PFSK-1 (cell line): ENCODE results near the gene RIMOC1.

ENCODE experiments used
- FOXP2 ChIP-seq: optimal IDR thresholded peaks from 2 replicates; pipeline ENCODE3; 2011; ENCODE audit warnings: borderline replicate concordance, control low read depth, inconsistent platforms; ENCODE audit not compliant: insufficient read depth; ENCODE audit errors: extremely low read length, extremely low read depth
- POLR2AphosphoS5 ChIP-seq: IDR thresholded peaks from 2 replicates; pipeline ENCODE4 v1.6.1; 2012; ENCODE audit warnings: low read depth, mild to moderate bottlenecking, control low read depth, low read length, moderate library complexity
- SIN3A ChIP-seq: IDR thresholded peaks from 2 replicates; pipeline ENCODE4 v1.6.1; 2012; ENCODE audit warnings: mild to moderate bottlenecking, low read length, moderate library complexity, borderline replicate concordance; ENCODE audit not compliant: insufficient read depth
- TAF1 ChIP-seq: IDR thresholded peaks from 2 replicates; pipeline ENCODE4 v1.6.1; 2012; ENCODE audit warnings: low read length, control low read depth, borderline replicate concordance; ENCODE audit not compliant: insufficient read depth
- TF ChIP-seq, protein P1 (sequence below), 2 experiments: IDR thresholded peaks; 2 replicates each; pipeline versions ENCODE4 v1.6.1 to v1.8.0; 2011 to 2012; ENCODE audit warnings: low read depth in 2 of 2, low read length in 2 of 2, control low read depth in 1 of 2, inconsistent platforms in 1 of 2, mild to moderate bottlenecking in 1 of 2, moderate library complexity in 1 of 2; ENCODE audit not compliant: insufficient read depth in 1 of 2

The RIMOC1 gene

DNA sequence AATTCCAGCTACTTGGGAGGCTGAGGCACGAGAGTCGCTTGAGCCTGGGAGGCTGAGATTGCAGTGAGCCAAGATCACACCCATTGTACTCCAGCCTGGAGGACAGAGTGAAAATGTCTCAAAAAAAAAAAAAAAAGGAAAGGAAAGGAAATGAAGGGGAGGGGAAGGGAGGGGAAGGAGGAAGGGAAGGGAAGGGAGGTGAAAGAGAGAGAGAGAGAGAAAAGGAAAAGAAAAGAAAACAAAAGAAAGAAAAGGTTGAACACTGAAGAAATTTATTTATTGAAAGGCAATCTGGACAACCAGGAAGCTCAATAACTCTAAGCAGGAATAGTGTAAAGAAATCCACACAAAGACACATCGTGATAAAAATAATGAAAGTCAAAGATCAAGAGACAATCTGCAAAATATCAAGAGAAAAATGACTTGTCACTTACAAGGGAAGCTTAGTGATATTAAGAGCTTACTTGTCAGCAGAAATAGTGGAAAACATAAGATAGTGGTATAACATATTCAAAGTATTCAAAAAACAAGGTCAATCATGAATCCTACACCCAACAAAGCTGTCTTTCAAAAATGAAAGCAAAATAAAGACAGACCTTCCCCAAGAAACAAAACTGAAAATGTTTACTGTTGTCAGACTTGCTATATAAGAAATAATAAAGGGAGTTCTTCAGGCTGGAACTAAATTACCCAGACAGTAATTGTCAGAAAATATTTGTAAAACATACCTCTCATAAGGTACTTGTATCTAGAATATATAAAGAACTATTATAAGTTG lies 10.9 kb upstream of the RIMOC1 start:
- TF ChIP-seq POLR2AphosphoS5, result no peak
- TF ChIP-seq, protein P1, sequence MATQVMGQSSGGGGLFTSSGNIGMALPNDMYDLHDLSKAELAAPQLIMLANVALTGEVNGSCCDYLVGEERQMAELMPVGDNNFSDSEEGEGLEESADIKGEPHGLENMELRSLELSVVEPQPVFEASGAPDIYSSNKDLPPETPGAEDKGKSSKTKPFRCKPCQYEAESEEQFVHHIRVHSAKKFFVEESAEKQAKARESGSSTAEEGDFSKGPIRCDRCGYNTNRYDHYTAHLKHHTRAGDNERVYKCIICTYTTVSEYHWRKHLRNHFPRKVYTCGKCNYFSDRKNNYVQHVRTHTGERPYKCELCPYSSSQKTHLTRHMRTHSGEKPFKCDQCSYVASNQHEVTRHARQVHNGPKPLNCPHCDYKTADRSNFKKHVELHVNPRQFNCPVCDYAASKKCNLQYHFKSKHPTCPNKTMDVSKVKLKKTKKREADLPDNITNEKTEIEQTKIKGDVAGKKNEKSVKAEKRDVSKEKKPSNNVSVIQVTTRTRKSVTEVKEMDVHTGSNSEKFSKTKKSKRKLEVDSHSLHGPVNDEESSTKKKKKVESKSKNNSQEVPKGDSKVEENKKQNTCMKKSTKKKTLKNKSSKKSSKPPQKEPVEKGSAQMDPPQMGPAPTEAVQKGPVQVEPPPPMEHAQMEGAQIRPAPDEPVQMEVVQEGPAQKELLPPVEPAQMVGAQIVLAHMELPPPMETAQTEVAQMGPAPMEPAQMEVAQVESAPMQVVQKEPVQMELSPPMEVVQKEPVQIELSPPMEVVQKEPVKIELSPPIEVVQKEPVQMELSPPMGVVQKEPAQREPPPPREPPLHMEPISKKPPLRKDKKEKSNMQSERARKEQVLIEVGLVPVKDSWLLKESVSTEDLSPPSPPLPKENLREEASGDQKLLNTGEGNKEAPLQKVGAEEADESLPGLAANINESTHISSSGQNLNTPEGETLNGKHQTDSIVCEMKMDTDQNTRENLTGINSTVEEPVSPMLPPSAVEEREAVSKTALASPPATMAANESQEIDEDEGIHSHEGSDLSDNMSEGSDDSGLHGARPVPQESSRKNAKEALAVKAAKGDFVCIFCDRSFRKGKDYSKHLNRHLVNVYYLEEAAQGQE (IDR thresholded peaks at IDR 0.05; ENCODE audit: insufficient read depth in 1 of 2, low read depth in 2 of 2, low read length in 2 of 2), result no peak
- no peak for TF ChIP-seq FOXP2
- TF ChIP-seq TAF1, result no peak
- no peak for TF ChIP-seq SIN3A

DNA sequence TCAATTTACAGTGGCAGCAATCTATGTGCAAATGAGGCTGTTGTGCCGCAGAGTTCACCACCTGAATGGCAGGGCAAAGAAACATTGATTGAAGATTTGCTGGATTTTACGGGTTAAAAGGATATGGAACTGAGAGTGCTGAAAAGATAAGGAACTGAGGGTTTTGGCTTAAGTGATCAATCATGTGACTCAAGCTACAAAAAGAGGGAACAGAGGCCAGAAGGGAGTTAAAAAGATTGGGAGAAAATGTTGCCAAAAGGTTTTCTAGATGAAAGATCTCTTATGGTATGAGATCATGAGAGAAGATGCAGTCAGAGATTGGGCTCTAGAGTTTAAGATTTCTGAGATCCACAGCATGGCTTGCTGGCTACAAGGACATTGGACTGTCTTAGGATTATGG lies 7.9 kb upstream of the RIMOC1 start:
- TF ChIP-seq TAF1 (no peak), SIN3A (no peak), POLR2AphosphoS5 (no peak), FOXP2 (no peak)
- TF ChIP-seq, protein P1 (IDR thresholded peaks at IDR 0.05; ENCODE audit: insufficient read depth in 1 of 2, low read depth in 2 of 2, low read length in 2 of 2), result no peak

DNA sequence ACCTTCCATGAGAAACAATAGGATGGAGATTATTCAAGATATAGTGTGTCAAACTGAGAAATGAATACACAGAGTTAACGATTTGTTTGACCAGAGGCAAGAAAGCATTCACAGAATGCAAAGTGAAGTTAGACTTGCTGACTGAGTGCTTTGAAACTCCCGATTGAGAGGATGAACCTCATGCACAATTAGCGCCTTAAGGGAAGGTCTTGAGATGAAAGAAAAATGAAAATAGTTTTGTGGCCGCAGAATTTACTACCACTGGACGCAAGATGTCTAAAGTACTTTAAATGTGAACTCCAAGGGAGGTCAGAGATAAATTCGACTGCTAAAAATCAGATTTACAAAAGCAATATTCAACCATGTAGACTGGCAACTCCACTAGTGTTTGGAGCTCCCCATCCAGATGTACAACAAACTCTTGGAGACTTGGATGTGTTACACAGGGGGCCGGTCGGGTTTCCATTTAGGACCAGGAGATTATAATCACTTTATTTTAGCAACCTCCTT lies 707 bp upstream of the RIMOC1 start:
- TF ChIP-seq POLR2AphosphoS5, result no peak

DNA sequence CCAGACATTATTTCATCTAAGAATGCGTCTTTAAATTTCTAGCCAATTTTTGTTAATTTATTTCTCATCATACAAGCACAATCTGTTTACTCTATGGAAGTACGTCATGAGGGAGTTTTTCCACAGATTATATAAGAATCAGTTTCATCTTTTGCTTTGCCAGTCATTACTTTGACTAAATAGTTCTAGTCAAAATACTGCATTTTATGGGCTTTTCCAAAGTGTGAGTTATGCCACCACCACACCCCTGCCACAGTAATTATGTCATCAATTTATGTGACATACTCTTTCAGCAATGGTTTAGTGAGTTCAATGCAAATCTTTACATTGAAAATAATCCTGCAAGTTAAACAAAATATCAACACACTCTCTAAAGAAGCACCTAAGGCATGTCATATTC lies 2.0 kb downstream of the RIMOC1 start:
- TF ChIP-seq POLR2AphosphoS5 (no peak), TAF1 (no peak), FOXP2 (no peak), SIN3A (no peak)
- TF ChIP-seq, protein P1 (IDR thresholded peaks at IDR 0.05; ENCODE audit: insufficient read depth in 1 of 2, low read depth in 2 of 2, low read length in 2 of 2), result no peak

DNA sequence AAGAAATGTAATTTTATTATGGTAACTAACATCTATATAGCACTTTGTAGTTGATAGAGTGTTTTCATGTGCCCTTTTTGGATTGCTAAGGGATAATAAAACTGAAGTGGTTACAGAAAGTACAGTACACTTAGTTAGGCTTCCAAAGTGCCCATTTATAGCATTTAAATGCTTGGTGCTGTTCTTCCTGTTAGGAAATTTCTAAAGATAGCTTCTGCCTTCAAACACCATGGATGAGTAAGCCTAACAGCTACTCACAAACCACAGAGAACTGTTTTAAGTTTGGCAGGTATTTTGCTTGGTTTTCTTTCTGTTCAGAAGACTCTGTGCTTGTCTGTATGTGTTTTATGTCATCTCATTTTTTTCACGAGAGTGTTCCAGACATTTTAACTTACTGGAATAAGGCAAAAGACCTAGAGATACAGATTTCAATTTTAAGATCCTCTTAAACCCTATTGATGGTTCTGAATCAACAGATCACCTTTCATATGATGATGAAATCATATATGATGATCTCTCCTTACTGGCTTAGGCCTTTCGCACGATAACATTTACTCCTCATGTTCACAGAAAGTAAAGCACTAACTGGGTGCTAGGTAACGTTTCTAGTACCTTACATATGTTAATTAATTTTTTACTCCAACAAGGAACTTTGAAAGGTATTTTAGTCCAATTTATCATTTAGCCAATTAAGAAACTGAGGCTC lies 4.4 kb downstream of the RIMOC1 start:
- TF ChIP-seq TAF1 (no peak), FOXP2 (no peak), POLR2AphosphoS5 (no peak), SIN3A (no peak)
- TF ChIP-seq, protein P1 (IDR thresholded peaks at IDR 0.05; ENCODE audit: insufficient read depth in 1 of 2, low read depth in 2 of 2, low read length in 2 of 2), result no peak
